ENCODE measurements around the gene HMX1. TPM values are rescaled to one million over a fixed set of nuclear protein-coding genes. Genes with fewer than 3 reads are reported as not detected.

Gene HMX1
- polyA plus RNA-seq, 1 of the 3 experiments (the other 2 are of a cell fraction): 0.20 TPM

- peak; percentile 6 for DNase-seq
- WGBS (ENCODE audit: low lambda C conversion rate): 24% methylated on average over 9 of the region's 14 CpGs
Observed at GRCh38 chr4:8840816-8841455, 30.7 kb downstream of the HMX1 start.

More at GRCh38 chr4:8840816-8841455, 30.7 kb downstream of the HMX1 start:
- Histone ChIP-seq H3F3A (replicated peaks; ENCODE audit: insufficient read depth) (no peaks in the 10 kb centered on the region), H3K9ac (no peak overlapping the region), H3K79me2 (ENCODE audit: insufficient read depth) (no peaks in the 10 kb centered on the region), H3K9me2 (no peaks in the 10 kb centered on the region), H4K20me1 (ENCODE audit: insufficient read depth) (no peaks in the 10 kb centered on the region), H3K4me3 (ENCODE audit: low read depth in 2 of 2, low read length in 1 of 2) (no peak overlapping the region), H3K9me3 (no peaks in the 10 kb centered on the region), H3K36me3 (replicated peaks in 1 of 2; ENCODE audit: control insufficient read depth in 1 of 2, insufficient read depth in 2 of 2, low read length in 1 of 2) (no peaks in the 10 kb centered on the region), H3K27me3 (ENCODE audit: insufficient read depth) (no peaks in the 10 kb centered on the region), H3K27ac (ENCODE audit: low read depth in 2 of 2, low read length in 1 of 2) (no peak overlapping the region), H3K4me1 (ENCODE audit: control insufficient read depth in 1 of 2, insufficient read depth in 2 of 2, low read depth in 1 of 2, low read length in 1 of 2) (peaks cover 0 to 4% of the 10 kb centered on the region in 2 experiments; a peak in 1 of 4 replicates), H3K4me2 (no peak overlapping the region), H2AFZ (ENCODE audit: low read depth) (no peak overlapping the region)
- TF ChIP-seq NFIC (IDR thresholded peaks at IDR 0.05; ENCODE audit: borderline replicate concordance): no peak
- TF ChIP-seq FOXJ3 (CRISPR knock-in tag; IDR thresholded peaks at IDR 0.05): no peak
- TF ChIP-seq RCOR1 (IDR thresholded peaks at IDR 0.05; ENCODE audit: low read length): no peak
- no peak for TF ChIP-seq TEAD4 (IDR thresholded peaks at IDR 0.05; ENCODE audit: borderline replicate concordance, insufficient read depth)
- no peak for TF ChIP-seq FOXM1 (IDR thresholded peaks at IDR 0.05; ENCODE audit: low read depth)
- no peak for TF ChIP-seq POLR2AphosphoS5 (IDR thresholded peaks at IDR 0.05; ENCODE audit: low read depth, low read length)
- TF ChIP-seq, protein P1, sequence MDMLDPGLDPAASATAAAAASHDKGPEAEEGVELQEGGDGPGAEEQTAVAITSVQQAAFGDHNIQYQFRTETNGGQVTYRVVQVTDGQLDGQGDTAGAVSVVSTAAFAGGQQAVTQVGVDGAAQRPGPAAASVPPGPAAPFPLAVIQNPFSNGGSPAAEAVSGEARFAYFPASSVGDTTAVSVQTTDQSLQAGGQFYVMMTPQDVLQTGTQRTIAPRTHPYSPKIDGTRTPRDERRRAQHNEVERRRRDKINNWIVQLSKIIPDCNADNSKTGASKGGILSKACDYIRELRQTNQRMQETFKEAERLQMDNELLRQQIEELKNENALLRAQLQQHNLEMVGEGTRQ (IDR thresholded peaks at IDR 0.05; ENCODE audit: borderline replicate concordance, low read depth, low read length): no peak
- TF ChIP-seq, protein P2, sequence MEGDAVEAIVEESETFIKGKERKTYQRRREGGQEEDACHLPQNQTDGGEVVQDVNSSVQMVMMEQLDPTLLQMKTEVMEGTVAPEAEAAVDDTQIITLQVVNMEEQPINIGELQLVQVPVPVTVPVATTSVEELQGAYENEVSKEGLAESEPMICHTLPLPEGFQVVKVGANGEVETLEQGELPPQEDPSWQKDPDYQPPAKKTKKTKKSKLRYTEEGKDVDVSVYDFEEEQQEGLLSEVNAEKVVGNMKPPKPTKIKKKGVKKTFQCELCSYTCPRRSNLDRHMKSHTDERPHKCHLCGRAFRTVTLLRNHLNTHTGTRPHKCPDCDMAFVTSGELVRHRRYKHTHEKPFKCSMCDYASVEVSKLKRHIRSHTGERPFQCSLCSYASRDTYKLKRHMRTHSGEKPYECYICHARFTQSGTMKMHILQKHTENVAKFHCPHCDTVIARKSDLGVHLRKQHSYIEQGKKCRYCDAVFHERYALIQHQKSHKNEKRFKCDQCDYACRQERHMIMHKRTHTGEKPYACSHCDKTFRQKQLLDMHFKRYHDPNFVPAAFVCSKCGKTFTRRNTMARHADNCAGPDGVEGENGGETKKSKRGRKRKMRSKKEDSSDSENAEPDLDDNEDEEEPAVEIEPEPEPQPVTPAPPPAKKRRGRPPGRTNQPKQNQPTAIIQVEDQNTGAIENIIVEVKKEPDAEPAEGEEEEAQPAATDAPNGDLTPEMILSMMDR (IDR thresholded peaks at IDR 0.05): no peak
- TF ChIP-seq EZH2phosphoT487 (IDR thresholded peaks at IDR 0.05; ENCODE audit: borderline replicate concordance, low read depth): no peak
- TF ChIP-seq MEF2A (IDR thresholded peaks at IDR 0.05; ENCODE audit: borderline replicate concordance, low read depth): no peak
- TF ChIP-seq, protein P3, sequence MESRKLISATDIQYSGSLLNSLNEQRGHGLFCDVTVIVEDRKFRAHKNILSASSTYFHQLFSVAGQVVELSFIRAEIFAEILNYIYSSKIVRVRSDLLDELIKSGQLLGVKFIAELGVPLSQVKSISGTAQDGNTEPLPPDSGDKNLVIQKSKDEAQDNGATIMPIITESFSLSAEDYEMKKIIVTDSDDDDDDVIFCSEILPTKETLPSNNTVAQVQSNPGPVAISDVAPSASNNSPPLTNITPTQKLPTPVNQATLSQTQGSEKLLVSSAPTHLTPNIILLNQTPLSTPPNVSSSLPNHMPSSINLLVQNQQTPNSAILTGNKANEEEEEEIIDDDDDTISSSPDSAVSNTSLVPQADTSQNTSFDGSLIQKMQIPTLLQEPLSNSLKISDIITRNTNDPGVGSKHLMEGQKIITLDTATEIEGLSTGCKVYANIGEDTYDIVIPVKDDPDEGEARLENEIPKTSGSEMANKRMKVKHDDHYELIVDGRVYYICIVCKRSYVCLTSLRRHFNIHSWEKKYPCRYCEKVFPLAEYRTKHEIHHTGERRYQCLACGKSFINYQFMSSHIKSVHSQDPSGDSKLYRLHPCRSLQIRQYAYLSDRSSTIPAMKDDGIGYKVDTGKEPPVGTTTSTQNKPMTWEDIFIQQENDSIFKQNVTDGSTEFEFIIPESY (IDR thresholded peaks at IDR 0.05; ENCODE audit: borderline replicate concordance, low read depth): no peak
- no peak for TF ChIP-seq EP300 (IDR thresholded peaks at IDR 0.05; ENCODE audit: borderline replicate concordance in 1 of 2, low read depth in 1 of 2, low read length in 1 of 2)
- no peak for TF ChIP-seq GABPA (IDR thresholded peaks at IDR 0.05; ENCODE audit: low read depth)
- TF ChIP-seq ELF1 (IDR thresholded peaks at IDR 0.05): no peak
- no peak for TF ChIP-seq MAX (IDR thresholded peaks at IDR 0.05; ENCODE audit: low read depth)
- no peak for TF ChIP-seq RFX5 (IDR thresholded peaks at IDR 0.05; ENCODE audit: low read length)
- TF ChIP-seq GATA2 (CRISPR knock-in tag; IDR thresholded peaks at IDR 0.05): no peak
- TF ChIP-seq RXRA (IDR thresholded peaks at IDR 0.05; ENCODE audit: borderline replicate concordance, low read depth): no peak
- TF ChIP-seq NRF1 (IDR thresholded peaks at IDR 0.05; ENCODE audit: low read depth, low read length): no peak
- TF ChIP-seq RAD21 (IDR thresholded peaks at IDR 0.05; ENCODE audit: low read length): no peak
- ChIA-PET POLR2A (no interaction called here), CTCF (no interaction called here)

Measured in SK-N-SH (cell line).